Fibroblast of the aortic adventitia (primary cell): Measurements from ENCODE around the gene INPP5B. TPM values are rescaled to one million over a fixed set of nuclear protein-coding genes. Genes with fewer than 3 reads are reported as not detected.

Experiments used
- DNase-seq: peaks from one replicate; pipeline ENCODE4 v3.0.0-alpha.2; 2010; ENCODE audit warnings: low read depth
- H3K4me3 ChIP-seq: 2 replicates; pipeline ENCODE4 v1.5.1; 2011; ENCODE audit warnings: low read depth, mild to moderate bottlenecking, control low read depth, low read length, moderate library complexity
- total RNA-seq: library from RNA; depleted of rRNA; stranded (reverse); fragments of >200 nt; gene quantifications from 2 replicates; pipeline ENCODE4 v1.2.3, GENCODE V29; 2012; ENCODE audit warnings: low replicate concordance
- TF ChIP-seq, protein P1 (sequence below): IDR thresholded peaks from 2 replicates; pipeline ENCODE4 v1.5.1; 2011; ENCODE audit warnings: mild to moderate bottlenecking, low read length, control low read depth, inconsistent platforms; ENCODE audit not compliant: insufficient read depth

Gene INPP5B
- total RNA-seq, 1 donor = 35.5 TPM

DNA sequence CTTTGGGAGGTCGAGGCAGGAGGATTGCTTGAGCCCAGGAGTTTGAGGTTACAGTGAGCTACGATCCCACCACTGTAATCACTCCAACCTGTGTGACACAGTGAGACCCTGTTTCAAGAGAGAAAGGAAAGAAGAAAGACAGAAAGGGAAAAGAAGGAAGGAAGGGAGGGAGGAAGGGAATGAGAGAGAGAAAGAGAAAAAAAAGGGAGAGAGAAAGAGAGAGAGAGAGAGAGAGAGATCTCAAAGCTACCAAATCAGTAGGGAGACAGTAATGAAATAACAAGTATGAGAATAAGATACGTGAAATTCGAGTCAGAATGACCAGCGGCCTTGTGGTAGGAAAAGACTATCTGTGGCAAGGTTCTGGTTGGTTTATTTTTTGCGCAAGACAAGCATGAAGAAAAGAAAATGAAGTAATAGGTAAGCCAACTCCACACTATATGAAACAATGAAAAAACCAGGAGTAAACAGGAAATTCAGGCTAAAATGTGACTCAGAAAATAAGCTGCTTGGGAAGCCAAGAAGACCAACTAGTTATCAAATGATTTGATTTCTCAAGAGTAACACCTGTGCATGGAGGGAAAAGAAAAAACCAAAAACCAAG, 96.4 kb downstream of the INPP5B start:
- TF ChIP-seq, protein P1, sequence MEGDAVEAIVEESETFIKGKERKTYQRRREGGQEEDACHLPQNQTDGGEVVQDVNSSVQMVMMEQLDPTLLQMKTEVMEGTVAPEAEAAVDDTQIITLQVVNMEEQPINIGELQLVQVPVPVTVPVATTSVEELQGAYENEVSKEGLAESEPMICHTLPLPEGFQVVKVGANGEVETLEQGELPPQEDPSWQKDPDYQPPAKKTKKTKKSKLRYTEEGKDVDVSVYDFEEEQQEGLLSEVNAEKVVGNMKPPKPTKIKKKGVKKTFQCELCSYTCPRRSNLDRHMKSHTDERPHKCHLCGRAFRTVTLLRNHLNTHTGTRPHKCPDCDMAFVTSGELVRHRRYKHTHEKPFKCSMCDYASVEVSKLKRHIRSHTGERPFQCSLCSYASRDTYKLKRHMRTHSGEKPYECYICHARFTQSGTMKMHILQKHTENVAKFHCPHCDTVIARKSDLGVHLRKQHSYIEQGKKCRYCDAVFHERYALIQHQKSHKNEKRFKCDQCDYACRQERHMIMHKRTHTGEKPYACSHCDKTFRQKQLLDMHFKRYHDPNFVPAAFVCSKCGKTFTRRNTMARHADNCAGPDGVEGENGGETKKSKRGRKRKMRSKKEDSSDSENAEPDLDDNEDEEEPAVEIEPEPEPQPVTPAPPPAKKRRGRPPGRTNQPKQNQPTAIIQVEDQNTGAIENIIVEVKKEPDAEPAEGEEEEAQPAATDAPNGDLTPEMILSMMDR = no peak

DNA sequence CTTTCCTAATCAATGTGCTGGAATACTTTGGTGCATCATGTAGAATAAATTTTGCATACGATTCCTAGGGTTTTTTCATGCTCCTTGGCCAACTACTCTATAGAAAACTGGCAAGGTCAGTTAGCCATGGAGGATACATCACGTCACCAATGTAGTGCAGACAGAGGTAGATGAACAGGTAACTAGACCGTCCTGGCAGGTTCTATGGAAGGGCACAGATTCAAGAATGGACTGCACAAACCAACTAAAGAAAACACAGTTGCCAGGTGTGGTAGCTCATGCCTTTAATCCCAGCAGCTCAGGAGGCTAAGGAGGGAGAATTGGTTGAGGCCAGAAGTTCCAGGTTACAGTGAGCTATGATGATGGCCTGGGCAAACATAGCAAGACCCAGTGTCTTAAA, 97.4 kb downstream of the INPP5B start:
- no peak overlapping the region for H3K4me3 ChIP-seq
- TF ChIP-seq, protein P1 = no peak
- no peak for DNase-seq

More for the DNA sequence above, 96.4 kb downstream of the INPP5B start:
- DNase-seq = no peak
- H3K4me3 ChIP-seq = no peak overlapping the region

DNA sequence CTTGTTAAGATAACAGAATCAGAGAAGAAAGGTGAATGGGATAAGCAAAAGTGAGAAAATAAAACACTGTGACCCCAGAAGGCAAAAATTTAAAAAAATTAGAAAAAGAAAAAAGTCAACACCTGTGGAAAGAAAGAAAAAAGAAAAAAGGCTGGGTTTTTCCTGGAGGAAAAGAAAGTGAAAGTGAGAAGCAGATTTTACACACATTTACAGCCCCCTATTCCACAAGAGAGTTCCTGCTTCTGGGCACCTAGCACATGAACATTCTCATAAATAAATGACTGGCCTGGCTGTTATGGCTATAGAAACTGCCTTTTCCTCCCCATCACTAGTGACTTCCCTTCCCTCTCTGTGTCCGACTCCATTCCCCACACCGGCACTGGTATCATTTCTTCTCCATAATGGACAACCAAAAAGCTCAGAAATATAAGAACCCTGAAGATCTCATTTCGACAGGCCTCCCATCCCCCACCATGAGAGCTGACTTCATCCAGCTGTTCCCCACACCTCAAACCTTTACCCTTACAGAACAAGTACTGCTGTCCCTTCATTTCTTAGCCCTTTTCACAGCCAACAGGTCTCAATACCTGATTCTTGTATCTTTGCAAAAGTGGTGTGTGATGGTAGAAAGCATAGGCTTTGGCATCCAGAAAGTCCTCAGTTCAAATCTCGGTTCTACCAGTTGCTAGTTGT, 100.1 kb downstream of the INPP5B start:
- TF ChIP-seq, protein P1 = no peak
- H3K4me3 ChIP-seq = no peak overlapping the region
- DNase-seq = no peak

DNA sequence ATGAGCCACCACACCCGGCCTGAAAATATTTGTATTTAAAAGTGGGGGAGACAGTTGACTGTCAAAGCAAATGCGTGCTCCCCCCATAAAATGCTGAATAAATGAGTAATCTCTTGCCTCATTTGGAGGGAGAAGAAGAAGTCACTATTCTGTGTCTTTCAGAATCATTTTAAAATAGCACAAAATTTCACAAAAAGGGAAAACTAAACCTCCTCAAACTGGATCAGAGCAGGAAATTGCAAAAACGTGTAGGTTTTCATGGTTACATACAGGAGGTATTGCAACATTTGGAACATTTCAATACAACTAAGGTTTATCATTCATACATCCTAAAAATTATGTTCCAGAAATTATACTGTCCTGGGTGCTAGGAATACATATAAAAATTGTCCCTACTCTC, 101.1 kb downstream of the INPP5B start:
- DNase-seq = no peak
- TF ChIP-seq, protein P1 = no peak

DNA sequence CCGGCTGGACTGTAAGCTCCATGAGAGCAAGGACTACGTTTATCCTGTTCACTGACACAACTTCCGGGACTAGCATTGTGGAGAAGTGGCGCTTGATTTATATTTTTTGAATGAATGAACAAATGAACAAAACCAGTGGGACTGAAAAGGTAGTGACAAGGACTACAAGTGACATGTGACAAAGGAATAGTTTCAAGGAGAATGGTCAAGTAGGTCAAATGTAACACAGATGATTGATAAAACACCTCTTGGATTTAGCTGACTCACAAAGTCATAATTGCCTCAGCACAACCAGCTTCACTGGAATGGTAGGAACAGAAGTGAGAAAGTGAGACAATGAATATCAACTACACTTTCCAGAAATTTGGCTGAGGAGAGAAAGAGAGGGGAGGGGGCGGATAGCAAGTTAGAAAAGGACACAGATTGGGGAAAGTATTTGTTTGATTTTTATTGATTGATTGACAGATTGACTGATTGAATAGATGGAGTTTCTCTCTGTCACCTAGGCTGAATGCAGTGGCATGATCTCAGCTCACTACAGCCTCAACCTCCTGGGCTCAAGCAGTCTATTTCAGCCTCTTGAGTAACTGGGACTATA, 101.7 kb downstream of the INPP5B start:
- DNase-seq = no peak
- no peak overlapping the region for H3K4me3 ChIP-seq
- TF ChIP-seq, protein P1 = no peak

More for the DNA sequence above, 101.1 kb downstream of the INPP5B start:
- H3K4me3 ChIP-seq = no peak overlapping the region

DNA sequence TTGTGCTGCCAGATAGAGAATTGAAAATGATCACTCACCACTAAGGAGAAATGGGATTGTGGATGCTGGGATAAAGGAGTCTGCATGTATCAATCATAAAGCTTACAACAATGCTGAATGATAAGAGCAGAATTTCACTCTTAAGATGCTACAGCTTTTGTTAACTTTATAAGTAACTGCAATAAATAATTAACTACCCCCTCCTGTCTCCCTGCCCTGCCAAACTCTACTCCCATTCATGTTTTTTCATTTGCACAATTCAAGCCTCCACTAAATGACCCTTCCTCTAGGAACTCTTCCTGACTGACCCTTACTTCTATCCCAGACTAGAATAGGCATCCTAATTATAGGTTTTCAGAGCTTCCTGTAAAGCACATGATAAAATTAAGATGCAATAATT, 102.3 kb downstream of the INPP5B start:
- DNase-seq = no peak
- no peak overlapping the region for H3K4me3 ChIP-seq
- TF ChIP-seq, protein P1 = no peak
